IPS-NIHi11 (cell line): Measurements from ENCODE around the gene EIF1B.

Source experiments
- DNase-seq: peaks from one replicate; pipeline ENCODE4 v3.0.0; 2012; ENCODE audit warnings: mixed read lengths, low spot score

Gene EIF1B

GRCh38 chr3:40308725-40309417, 636 bp upstream of the EIF1B start:
- no peak for DNase-seq

- peak; percentile 54 for DNase-seq
Measured at GRCh38 chr3:40309925-40310695, 603 bp downstream of the EIF1B start.

GRCh38 chr3:40310705-40311104, 1.2 kb downstream of the EIF1B start:
- no peak for DNase-seq

GRCh38 chr3:40312661-40313226, 3.2 kb downstream of the EIF1B start:
- no peak for DNase-seq

- DNase-seq = no peak
Measured at GRCh38 chr3:40313975-40314860, 4.7 kb downstream of the EIF1B start.

GRCh38 chr3:40317061-40317855, 7.8 kb downstream of the EIF1B start:
- DNase-seq = peak; percentile 38

- no peak for DNase-seq
Measured at GRCh38 chr3:40321818-40322217, 12.3 kb downstream of the EIF1B start.

GRCh38 chr3:40323946-40324345, 14.4 kb downstream of the EIF1B start:
- DNase-seq = no peak

- no peak for DNase-seq
Measured at GRCh38 chr3:40324621-40325020, 15.1 kb downstream of the EIF1B start.

- no peak for DNase-seq
Measured at GRCh38 chr3:40325465-40325864, 16.0 kb downstream of the EIF1B start.

- no peak for DNase-seq
Measured at GRCh38 chr3:40328374-40328773, 18.9 kb downstream of the EIF1B start.

- no peak for DNase-seq
Measured at GRCh38 chr3:40329071-40329470, 19.6 kb downstream of the EIF1B start.

GRCh38 chr3:40332684-40333083, 23.2 kb downstream of the EIF1B start:
- no peak for DNase-seq

GRCh38 chr3:40333416-40333815, 23.9 kb downstream of the EIF1B start:
- no peak for DNase-seq

GRCh38 chr3:40333852-40334251, 24.3 kb downstream of the EIF1B start:
- no peak for DNase-seq

GRCh38 chr3:40336101-40336500, 26.6 kb downstream of the EIF1B start:
- no peak for DNase-seq

- no peak for DNase-seq
Measured at GRCh38 chr3:40336511-40337135, 27.1 kb downstream of the EIF1B start.

GRCh38 chr3:40337136-40338108, 27.9 kb downstream of the EIF1B start:
- no peak for DNase-seq

GRCh38 chr3:40339871-40340270, 30.4 kb downstream of the EIF1B start:
- DNase-seq = no peak
